HG03439 (cell line): Measurements from ENCODE around the gene MTR.

Experiments
- ATAC-seq: cut with Tn5 transposase; IDR thresholded peaks from one replicate; pipeline ENCODE4 v1.9.1; 2021; ENCODE audit warnings: mild to moderate bottlenecking, moderate library complexity; ENCODE audit not compliant: unreplicated experiment

MTR gene

DNA sequence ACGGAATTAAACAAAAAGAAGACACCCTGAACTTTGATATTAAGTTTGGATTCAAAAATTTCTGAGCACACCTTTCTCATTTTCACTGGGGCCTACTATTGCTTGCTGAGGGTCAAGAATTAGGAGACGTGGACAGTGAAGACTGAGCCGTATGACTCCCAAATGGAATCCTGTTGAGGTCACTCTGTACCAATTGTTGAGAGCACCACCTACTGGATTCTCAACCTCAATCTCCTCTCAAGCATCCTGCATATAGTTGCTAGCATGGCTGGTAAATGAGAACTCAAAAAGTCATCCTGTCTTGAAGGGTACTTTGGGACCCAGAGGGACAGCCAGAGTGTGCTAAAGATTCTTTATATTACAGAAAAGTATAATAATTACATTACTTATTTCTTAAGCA is 20.2 kb upstream of the MTR start:
- no peak for ATAC-seq

DNA sequence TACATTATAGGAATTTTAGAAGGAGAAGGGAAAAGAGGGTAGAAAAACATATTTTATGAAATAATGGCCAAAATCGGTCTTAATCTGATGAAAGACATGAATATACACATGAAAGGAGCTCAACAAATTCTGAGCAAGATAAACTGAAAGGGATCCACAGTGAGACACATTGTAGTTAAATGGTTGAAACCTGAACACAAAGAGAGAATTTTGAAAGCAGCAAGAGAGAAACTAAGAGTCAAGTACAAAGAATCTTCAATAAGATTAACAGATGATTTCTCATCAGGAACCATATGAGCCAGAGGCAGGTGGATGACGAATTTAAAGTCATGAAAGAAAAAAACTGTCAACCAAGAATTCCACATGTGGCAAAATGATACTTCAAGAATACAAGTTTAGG is 15.8 kb upstream of the MTR start:
- ATAC-seq: no peak

DNA sequence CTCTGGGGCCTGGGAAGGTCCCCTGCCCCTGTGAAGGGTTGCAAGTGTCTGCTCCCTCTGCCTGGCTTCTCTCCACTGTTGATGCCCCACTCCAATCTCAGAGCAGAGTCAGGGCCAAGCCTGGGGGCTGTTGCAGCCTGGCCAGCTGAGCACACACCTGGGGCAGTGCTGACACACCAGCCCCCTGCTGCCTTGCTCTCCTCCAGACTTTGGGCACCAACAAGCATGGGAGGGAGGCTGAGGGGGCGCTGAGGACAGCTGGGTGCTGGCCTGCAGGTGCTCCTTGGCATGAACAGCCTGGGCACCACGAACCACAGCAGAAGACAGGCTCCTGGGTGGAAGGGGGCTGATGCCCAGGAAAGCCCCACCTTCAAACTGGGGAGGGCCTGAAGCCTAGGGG is 9.6 kb upstream of the MTR start:
- ATAC-seq: no peak

DNA sequence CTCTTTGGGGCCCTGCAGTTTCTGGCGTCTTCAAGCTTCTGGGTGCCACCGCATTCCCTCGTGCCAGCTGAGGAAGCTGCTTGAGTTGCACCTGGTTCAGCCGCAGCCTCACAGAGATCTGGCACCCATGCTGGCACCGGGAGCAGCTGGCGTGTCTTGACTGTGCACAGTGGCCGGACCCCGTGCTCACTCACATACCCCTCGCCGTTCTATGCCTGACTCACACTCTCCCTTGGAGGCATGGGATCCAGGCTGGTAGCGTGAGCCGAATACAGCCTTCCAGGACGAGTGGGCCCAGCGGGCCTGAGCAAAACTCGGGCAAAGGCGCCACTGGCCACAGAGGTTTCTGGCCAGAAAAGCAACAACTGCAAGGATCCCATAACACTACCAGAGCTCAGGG is 8.6 kb upstream of the MTR start:
- ATAC-seq: no peak

DNA sequence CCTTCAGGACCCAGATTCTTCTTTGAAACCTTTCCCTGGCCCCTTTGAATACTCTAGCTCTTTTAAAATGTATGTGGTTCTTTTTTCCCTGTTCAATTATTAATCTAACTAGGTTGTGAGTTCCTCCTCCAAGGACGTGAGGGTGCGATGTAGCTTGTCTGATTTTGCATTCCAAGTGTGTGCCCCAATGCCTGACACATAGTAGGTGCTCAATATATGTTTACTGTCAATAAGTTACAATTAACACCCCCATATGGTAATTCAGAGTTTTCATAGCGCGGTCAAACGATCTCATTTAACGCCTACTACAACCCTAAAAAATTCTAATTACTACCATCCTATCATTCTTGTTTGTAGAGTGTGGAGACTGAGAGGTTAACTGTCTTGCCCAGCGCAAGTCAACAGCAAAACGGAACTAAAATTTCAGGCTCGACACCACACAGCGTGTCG is 482 bp upstream of the MTR start:
- no peak for ATAC-seq

DNA sequence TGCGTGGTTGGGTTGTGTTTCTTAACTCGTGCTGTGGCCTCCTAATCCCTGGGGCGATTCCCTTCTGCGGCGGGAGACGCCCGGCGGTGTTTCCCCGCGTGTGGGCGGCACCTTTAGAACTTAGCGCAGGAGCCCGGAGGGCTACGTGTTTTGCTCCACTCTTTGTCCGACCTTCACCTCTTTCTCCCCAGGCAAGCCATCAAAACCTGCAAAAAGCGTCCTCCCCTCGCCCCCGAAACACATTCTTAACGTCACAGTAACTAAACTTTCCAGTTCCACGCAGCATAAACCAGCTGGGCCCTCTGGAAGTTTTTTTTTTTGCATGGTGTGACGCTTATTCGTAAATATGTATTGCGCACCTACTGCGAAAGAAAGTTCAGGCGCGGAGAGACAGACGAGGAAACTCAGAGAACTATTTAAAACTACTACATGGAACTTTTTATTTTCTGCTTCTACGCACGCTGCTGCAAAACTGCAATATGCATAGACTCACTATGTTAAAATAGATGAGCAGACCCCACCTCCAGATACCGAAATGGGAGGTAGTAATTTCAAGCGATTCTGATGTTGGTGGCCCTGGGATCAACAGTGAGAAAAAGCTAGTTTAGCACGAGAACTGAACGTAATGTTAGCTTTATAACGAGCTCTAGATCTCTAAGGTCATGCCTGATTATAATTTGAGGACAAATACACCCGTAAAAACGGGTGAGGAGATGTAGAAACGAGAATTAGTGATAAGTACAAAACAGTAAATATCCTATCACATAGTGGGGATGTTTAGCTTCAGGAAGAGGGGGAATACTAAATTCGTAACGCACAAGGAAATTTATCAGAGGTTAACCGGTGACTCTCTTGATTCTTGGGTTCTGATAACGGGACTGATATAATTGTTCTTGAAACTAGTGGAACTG is 920 bp downstream of the MTR start:
- peak; percentile 37 for ATAC-seq

DNA sequence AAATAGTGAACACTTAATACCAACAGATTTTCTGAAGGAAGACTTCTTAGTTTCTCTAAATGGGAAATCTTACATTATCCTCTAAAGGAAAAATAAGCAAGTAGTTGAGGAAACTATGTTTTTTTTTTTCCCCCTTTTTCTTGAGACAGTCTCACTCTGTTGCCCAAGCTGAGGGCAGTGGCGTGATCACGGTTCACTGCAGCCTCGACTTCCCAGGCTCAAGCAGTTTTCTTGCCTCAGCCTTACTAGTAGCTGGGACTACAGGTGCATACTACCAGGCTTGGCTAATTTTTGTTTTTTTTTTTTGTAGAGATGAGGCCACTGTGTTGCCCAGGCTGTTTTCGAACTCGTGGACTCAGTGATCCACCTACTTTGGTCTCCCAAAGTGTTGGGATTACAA is 3.9 kb downstream of the MTR start:
- ATAC-seq: no peak

DNA sequence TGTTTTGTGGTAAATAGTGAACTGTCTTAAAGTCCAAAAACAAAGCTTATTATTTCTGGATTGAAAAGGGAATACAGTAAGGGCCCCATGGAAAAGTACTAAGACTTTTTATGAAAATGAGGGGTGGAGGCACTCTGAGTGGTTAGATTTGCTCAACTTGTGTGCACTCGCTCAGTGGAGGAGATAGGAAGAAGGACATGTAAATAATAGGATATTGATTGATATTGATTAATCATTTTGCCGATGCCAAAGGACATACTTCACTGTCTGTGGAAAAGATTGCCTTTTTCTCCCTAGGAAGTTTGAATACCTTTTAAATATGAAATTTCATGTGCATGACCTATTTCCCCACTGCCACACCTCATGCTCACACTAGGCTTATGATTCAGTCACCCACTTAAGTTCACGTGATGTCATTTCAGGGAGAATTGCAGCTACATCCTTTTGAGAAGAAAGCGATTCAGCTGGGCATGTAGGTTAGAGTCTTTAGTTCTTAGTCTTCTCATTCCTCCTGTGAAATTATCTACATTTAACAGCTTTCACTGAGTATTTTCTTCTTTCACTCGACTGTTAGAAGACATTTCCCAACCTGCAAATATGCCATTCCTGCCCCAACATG is 5.0 kb downstream of the MTR start:
- no peak for ATAC-seq

DNA sequence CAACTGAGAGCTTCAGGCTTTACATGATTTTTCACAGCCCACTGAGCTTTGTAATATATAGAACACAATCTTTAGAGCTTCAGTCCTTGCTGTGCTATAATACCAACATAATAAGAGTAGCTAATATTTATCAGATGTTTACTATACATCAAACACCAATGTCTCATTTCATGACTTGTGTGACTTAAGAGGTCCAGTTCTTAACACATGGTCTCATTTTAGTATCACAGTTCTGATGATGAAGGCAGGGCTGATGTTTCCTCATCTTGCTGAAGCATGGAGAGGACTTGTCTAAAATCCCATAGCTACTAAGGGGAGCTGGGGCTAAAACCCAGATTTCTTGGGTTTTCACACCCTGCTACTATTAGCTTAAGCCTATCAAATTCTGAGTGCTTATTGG is 5.5 kb downstream of the MTR start:
- ATAC-seq: no peak

DNA sequence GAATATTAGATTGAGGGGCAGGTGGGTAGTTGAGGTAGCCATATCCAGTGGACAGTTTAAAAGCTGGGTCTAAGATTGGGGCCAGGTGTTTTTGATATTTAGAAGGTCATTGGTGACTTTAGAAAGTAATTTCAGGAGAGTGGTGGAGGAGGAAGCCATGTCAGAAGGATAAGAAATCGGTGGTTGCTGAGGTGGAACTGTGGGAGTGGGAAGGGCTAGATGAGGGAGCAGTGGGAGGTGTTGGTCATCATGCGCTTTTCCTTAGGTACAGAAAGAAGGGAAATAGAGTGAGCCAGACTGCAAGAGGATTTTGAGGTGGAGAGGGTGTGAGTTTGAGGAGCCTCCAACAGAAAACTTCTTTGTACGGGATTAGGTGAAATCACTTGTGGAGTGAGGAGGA is 7.2 kb downstream of the MTR start:
- no peak for ATAC-seq

DNA sequence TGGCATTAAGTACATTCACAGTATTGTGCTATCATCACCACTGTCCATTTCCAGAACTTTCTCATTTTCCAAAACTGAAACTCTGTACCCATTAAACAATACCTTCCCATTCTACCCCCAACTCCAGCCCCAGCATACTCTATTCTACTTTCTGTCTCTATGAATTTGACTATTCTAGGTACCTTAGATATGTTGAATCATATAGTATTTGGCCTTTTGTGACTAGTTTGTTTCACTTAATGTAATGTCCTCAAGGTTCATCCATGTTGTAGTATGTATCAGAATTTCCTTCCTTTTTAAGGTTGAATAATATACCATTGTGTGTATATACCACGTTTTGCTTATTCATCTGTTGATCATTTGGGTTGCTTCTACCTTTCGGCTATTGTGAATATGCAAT is 11.5 kb downstream of the MTR start:
- no peak for ATAC-seq

DNA sequence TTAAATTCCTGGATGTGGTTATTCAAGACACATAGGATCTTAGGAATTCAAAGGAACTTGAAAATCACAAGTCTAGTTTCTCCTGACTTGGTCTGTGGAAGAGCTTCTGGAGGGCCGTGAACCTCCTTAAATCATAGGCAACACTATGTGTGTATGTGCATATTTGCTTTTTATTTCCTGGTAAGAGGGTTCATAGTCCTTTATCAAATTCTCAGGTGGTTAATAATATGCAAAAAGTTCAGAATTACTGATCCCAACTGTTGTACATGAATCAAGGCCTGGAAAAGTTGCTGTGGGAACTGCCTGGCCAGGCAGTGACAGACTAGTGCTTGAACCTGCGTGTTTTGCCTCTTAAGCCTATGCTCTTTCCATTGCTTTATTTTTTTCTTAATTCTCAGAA is 12.9 kb downstream of the MTR start:
- no peak for ATAC-seq

DNA sequence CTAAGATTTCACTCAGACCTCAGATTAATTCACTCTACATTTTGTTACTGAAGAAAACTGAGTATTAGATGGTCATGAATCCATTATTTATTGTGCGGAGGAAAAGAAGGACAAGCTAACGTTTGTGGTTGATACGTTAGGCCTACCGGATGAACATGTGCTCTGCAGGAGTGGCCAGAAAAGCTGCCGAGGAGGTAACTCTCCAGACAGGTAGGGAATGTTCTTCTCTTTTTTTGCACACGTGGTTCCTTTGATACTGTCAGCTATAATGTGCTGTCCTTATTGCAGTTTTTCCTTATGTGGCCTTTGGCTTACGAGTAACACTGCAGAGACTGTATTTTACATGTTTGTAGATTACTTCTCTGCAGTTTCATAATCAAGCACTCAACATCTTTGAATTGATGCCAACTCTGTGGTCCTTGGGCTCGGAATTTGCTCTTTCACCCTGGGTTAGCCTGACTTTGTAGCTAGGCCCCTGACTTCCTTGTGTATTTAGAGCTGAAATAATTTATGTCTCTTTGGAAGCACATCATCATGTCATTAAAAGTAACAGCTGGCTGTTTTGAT is 13.6 kb downstream of the MTR start:
- no peak for ATAC-seq

DNA sequence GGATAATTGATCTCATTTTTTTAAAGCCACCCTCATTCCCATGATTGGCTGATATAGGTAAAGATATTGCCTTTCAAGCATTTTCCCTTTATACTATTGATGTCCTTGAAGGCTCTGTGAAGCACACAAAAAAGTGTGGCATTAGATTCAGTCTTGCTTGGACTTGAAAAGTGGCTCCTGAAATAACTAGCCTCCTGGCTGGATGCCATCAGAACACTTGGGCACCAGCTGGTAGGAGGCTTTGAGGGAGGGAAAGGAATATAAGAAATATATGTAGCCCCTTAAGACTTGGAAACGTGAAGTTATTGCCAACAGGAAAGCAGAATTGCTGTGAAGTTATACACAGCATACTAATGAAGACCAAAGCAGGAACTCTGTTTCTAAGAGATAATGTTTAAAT is 14.1 kb downstream of the MTR start:
- ATAC-seq: no peak

DNA sequence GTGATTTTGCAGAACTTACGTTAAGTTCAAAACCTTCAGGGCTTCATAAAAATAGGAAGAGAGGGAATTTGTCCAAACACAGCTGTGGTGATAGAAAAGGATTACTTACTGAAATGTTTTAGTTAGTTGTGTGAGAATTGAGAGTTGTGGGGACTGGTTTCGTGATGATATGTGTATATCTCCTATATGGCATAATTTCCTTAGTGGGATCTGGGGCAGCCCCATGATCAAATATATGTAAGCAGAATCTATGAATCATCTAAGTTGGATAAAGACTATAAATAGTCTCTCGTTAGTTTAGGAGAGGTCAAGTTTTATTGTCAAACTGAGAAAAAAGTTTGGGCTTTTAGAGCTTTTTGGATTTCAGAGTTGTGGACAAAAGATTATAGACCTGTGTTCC is 14.9 kb downstream of the MTR start:
- no peak for ATAC-seq

DNA sequence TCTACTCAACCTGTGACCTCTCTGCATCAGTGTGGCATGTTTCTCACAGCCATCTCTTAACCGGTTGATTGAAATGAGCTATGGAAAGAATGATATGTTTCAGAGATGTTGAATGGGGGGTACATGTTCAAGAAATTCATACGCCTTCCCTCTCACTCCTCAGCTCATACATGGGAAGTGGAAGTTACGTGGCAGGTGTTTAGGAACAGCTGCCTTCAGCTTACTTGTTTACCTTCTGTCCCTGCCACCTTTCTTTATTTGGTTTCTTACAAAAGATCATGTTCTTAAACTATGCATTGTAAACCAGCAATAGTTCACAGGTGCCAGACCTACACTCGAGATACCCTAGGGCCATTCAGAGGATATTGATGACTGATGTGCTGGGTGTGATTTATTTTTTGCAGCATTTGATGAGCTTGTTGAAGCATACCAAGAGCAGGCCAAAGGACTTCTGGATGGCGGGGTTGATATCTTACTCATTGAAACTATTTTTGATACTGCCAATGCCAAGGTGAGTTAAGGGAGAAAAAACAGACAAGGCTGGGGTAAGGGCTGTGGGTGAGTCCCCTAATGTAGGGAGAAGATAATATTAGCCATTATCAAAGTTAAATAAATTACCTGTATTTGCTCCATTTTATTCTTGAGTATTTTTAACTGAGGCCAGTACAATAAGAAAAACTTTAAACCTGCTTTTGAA is 17.4 kb downstream of the MTR start:
- ATAC-seq: no peak

DNA sequence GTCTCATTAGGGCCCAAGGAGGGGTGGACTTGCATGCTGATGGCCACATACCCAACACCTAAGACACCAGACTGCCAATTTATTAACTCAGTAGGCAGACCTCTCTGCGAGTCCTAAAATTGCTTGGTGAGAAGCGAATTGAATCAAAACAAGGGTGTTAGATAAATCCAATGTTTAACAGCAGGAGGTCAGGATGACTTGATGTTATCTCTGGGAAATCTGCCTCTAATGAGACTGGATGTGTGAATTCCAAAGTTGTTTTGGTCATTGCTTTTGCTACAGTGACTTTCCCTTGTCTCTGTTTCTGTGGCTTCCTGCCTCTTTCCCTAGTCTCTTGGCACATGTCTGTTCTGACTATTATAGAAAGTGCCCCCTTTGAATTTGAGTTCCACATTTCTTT is 20.8 kb downstream of the MTR start:
- ATAC-seq: no peak

DNA sequence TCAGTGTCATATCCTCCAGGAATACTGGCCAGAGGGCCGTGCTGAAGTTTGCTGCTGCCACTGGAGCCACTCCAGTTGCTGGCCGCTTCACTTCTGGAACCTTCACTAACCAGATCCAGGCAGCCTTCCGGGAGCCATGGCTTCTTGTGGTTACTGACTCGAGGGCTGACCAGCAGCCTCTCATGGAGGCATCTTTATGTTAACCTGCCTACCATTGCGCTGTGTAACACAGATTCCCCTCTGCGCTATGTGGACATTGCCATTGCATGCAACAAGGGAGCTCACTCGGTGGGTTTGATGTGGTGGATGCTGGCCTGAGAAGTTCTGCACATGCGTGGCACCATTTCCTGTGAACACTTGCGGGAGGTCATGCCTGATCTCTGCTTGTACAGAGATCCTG is 24.8 kb downstream of the MTR start:
- no peak for ATAC-seq

DNA sequence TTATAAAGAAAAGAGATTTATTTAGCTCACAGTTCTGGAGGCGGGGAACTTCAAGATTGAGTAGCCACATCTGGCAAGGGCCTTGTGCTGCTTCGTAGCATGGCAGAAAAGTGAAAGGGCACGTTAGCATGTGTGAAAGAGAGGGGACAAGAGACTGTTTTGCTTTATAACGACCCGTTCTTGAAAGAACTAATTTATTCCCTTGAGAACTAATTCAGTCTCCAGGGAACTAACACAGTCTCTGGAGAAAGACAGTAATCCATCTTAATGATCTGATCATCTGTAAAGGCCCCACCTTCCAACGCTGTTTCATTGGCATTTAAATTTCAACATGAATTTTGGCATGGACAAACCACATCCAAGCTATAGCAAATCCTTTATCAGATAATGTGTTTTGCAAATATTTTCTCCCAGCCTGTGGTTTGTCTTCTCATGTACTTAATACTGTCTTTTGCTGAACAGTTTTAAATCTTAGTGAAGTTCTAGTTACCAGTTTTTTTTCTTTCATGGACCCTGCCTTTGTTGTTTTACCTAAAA is 26.1 kb downstream of the MTR start:
- no peak for ATAC-seq

DNA sequence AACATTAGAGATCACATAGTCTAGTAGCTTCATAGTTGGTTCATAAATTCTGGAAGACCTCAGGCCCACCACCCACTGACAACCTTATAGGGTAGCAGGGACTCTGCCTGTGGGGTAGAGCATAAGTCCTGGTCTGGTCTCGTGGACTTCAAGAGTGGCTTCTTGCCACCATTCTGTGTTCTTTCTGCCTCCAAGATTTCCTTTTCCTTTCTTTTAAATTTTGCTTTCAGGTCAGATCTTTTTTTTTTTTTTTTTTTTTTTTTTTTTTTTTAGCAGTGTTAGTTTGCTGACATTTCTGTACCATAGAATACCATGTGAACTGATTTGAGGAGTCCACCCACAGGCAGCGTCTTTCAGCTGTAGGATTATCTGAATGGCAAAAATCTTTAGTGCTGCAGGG is 28.5 kb downstream of the MTR start:
- ATAC-seq: no peak

DNA sequence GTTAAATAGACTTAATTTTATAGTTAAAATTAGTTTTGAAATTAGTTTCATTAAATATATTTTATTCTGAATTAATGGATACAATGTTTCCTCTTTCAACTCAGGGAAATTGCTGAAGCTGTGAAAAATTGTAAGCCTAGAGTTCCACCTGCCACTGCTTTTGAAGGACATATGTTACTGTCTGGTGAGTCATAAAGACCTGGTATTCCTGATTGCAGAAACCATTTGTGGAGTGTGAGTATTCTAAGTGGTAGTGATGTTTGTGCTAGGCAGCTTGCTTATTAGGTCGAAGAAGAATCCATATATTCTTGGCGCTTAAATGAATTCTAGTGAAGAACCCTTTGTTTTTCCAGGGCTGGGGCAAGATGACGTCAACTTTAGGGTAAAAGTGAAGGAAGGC is 34.0 kb downstream of the MTR start:
- ATAC-seq: no peak
